T-helper 17 cell (primary cell): ENCODE results near the gene KRTAP5-1. TPM values are rescaled to one million over a fixed set of nuclear protein-coding genes. Genes with fewer than 3 reads are reported as not detected.

Experiments
- total RNA-seq, 4 donors: library from RNA in 2 of 4; stranded (reverse) in 2 of 4; gene quantifications; one replicate each; pipeline ENCODE4 v1.2.3 and lab custom pipeline; 2022 to 2026

Gene KRTAP5-1
- total RNA-seq, 2 donors from 2014 or later = not detected

Other genes starting within 250 kb of the KRTAP5-1 start
- under 1 TPM; 0.23 to 0.25 TPM for gene BRSK2, start 195.3 kb downstream of the KRTAP5-1 start, total RNA-seq
- 10 to 100 TPM; 65.0 to 65.7 TPM for gene MOB2, start 98.5 kb downstream of the KRTAP5-1 start, total RNA-seq
- 10 to 100 TPM; 79.5 to 90.1 TPM for gene DUSP8, start 13.0 kb downstream of the KRTAP5-1 start, total RNA-seq
- not detected for gene KRTAP5-2, start 13.0 kb upstream of the KRTAP5-1 start, total RNA-seq
- gene KRTAP5-3, start 23.2 kb upstream of the KRTAP5-1 start, total RNA-seq = not detected
- gene KRTAP5-4, start 36.9 kb upstream of the KRTAP5-1 start, total RNA-seq = not detected
- gene KRTAP5-5, start 44.5 kb upstream of the KRTAP5-1 start, total RNA-seq = not detected
- not detected for gene KRTAP5-6, start 111.9 kb upstream of the KRTAP5-1 start, total RNA-seq
- gene IFITM10, start 165.3 kb upstream of the KRTAP5-1 start, total RNA-seq = under 1 TPM; 0.78 to 0.90 TPM
- 10 to 100 TPM; 79.6 to 83.2 TPM for gene CTSD, start 178.6 kb upstream of the KRTAP5-1 start, total RNA-seq
- gene SYT8, start 249.7 kb upstream of the KRTAP5-1 start, total RNA-seq = not detected